ENCODE measurements around the gene CDK14.

CDK14 gene

DNA sequence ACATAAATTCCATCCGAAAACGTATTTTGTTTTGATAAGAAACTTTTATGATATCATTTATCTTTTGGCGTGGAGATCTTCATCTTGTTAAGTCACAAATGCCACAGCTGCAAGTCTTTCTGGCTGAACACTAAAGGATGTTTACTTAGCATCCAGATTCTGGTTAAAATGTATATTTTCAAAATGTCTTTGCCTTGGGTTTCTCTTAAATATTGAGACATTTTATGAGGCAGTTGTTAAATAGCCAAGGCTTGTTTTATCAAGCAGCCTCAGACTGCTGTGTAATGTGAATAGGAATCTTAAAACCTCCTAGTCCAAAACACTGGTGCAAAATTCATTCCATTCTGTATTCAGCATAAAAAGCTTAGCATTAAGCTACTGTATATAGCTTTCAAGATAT, 531.8 kb downstream of the CDK14 start:
- Histone ChIP-seq H3K18ac (ENCODE audit: low read length) (no peak overlapping the region), H3K4me3 (ENCODE audit: low read depth, low read length) (no peak overlapping the region), H4K12ac (ENCODE audit: low read depth, low read length) (no peak overlapping the region), H3K14ac (ENCODE audit: low read length) (no peak overlapping the region), H2AFZ (ENCODE audit: insufficient read depth, low read length, poor library complexity) (no peak overlapping the region), H3K36me3 (ENCODE audit: control insufficient read depth in 1 of 2, insufficient read depth in 2 of 2, low read length in 2 of 2) (no peaks in the 10 kb centered on the region), H3K4me2 (ENCODE audit: low read length) (no peak overlapping the region), H2AK5ac (ENCODE audit: low read length) (no peak overlapping the region), H2BK5ac (ENCODE audit: low read depth, low read length, poor library complexity) (no peak overlapping the region), H3K9ac (ENCODE audit: low read length) (no peak overlapping the region), H2BK12ac (ENCODE audit: low read length) (no peak overlapping the region), H3K4me1 (ENCODE audit: control insufficient read depth in 1 of 2, insufficient read depth in 2 of 2, low read length in 2 of 2) (no peaks in the 10 kb centered on the region), H3K27me3 (ENCODE audit: insufficient read depth, low read length) (no peaks in the 10 kb centered on the region), H2BK120ac (ENCODE audit: insufficient read depth, low read length, poor library complexity) (no peak overlapping the region), H3K9me3 (ENCODE audit: insufficient read depth, low read depth, low read length) (no peaks in the 10 kb centered on the region), H3K23ac (ENCODE audit: low read length) (no peak overlapping the region), H3K79me1 (ENCODE audit: low read length) (no peaks in the 10 kb centered on the region), H3K79me2 (ENCODE audit: control insufficient read depth, insufficient read depth, low read length, poor library complexity) (no peaks in the 10 kb centered on the region), H3K27ac (ENCODE audit: low read depth, low read length) (no peak overlapping the region), H4K91ac (ENCODE audit: low read depth, low read length) (no peak overlapping the region), H3K4ac (ENCODE audit: low read depth, low read length) (no peak overlapping the region), H4K8ac (ENCODE audit: low read depth, low read length) (no peak overlapping the region)
- no peak for DNase-seq
- WGBS (ENCODE audit: extremely low coverage, insufficient coverage, insufficient read length), result no CpG with 5 or more reads among the region's 3 CpGs

- Histone ChIP-seq H3K23ac (ENCODE audit: low read length) (no peak overlapping the region), H3K27me3 (ENCODE audit: insufficient read depth, low read length) (no peaks in the 10 kb centered on the region), H3K36me3 (ENCODE audit: control insufficient read depth in 1 of 2, insufficient read depth in 2 of 2, low read length in 2 of 2) (no peaks in the 10 kb centered on the region), H4K8ac (ENCODE audit: low read depth, low read length) (no peak overlapping the region), H3K14ac (ENCODE audit: low read length) (no peak overlapping the region), H4K12ac (ENCODE audit: low read depth, low read length) (no peak overlapping the region), H3K79me1 (ENCODE audit: low read length) (no peaks in the 10 kb centered on the region), H3K4ac (ENCODE audit: low read depth, low read length) (no peak overlapping the region), H2AK5ac (ENCODE audit: low read length) (no peak overlapping the region), H4K91ac (ENCODE audit: low read depth, low read length) (no peak overlapping the region), H3K79me2 (ENCODE audit: control insufficient read depth, insufficient read depth, low read length, poor library complexity) (no peaks in the 10 kb centered on the region), H3K4me1 (ENCODE audit: control insufficient read depth in 1 of 2, insufficient read depth in 2 of 2, low read length in 2 of 2) (no peaks in the 10 kb centered on the region), H3K4me2 (ENCODE audit: low read length) (no peak overlapping the region), H3K9me3 (ENCODE audit: insufficient read depth, low read depth, low read length) (no peaks in the 10 kb centered on the region), H3K9ac (ENCODE audit: low read length) (no peak overlapping the region), H3K27ac (ENCODE audit: low read depth, low read length) (no peak overlapping the region), H2BK5ac (ENCODE audit: low read depth, low read length, poor library complexity) (no peak overlapping the region), H2BK120ac (ENCODE audit: insufficient read depth, low read length, poor library complexity) (no peak overlapping the region), H3K4me3 (ENCODE audit: low read depth, low read length) (no peak overlapping the region), H2AFZ (ENCODE audit: insufficient read depth, low read length, poor library complexity) (no peak overlapping the region), H3K18ac (ENCODE audit: low read length) (no peak overlapping the region), H2BK12ac (ENCODE audit: low read length) (no peak overlapping the region)
- no peak for DNase-seq
- WGBS (ENCODE audit: extremely low coverage, insufficient coverage, insufficient read length), result no CpG with 5 or more reads among the region's 6 CpGs
Measured at GRCh38 chr7:91128683-91129348, 532.7 kb downstream of the CDK14 start.

GRCh38 chr7:91135300-91135699, 539.2 kb downstream of the CDK14 start:
- no peak overlapping the region for H3K23ac ChIP-seq (ENCODE audit: low read length)
- H3K27ac ChIP-seq (ENCODE audit: low read depth, low read length), result no peak overlapping the region
- WGBS (ENCODE audit: extremely low coverage, insufficient coverage, insufficient read length), result no CpG with 5 or more reads among the region's 3 CpGs
- H3K18ac ChIP-seq (ENCODE audit: low read length), result no peak overlapping the region
- no peaks in the 10 kb centered on the region for H3K27me3 ChIP-seq (ENCODE audit: insufficient read depth, low read length)
- H3K9ac ChIP-seq (ENCODE audit: low read length), result no peak overlapping the region
- no peaks in the 10 kb centered on the region for H3K36me3 ChIP-seq (ENCODE audit: control insufficient read depth in 1 of 2, insufficient read depth in 2 of 2, low read length in 2 of 2)
- no peak for DNase-seq
- H2BK120ac ChIP-seq (ENCODE audit: insufficient read depth, low read length, poor library complexity), result no peak overlapping the region
- no peak overlapping the region for H2AFZ ChIP-seq (ENCODE audit: insufficient read depth, low read length, poor library complexity)
- no peak overlapping the region for H4K91ac ChIP-seq (ENCODE audit: low read depth, low read length)
- H3K79me2 ChIP-seq (ENCODE audit: control insufficient read depth, insufficient read depth, low read length, poor library complexity), result no peaks in the 10 kb centered on the region
- H2BK5ac ChIP-seq (ENCODE audit: low read depth, low read length, poor library complexity), result no peak overlapping the region
- no peak overlapping the region for H2AK5ac ChIP-seq (ENCODE audit: low read length)
- H3K4me1 ChIP-seq (ENCODE audit: control insufficient read depth in 1 of 2, insufficient read depth in 2 of 2, low read length in 2 of 2), result no peaks in the 10 kb centered on the region
- H3K4me3 ChIP-seq (ENCODE audit: low read depth, low read length), result no peak overlapping the region
- no peaks in the 10 kb centered on the region for H3K9me3 ChIP-seq (ENCODE audit: insufficient read depth, low read depth, low read length)
- no peak overlapping the region for H3K14ac ChIP-seq (ENCODE audit: low read length)
- no peak overlapping the region for H3K4me2 ChIP-seq (ENCODE audit: low read length)
- H3K79me1 ChIP-seq (ENCODE audit: low read length), result no peaks in the 10 kb centered on the region
- H4K8ac ChIP-seq (ENCODE audit: low read depth, low read length), result no peak overlapping the region
- H4K12ac ChIP-seq (ENCODE audit: low read depth, low read length), result no peak overlapping the region
- no peak overlapping the region for H3K4ac ChIP-seq (ENCODE audit: low read depth, low read length)
- H2BK12ac ChIP-seq (ENCODE audit: low read length), result no peak overlapping the region

DNA sequence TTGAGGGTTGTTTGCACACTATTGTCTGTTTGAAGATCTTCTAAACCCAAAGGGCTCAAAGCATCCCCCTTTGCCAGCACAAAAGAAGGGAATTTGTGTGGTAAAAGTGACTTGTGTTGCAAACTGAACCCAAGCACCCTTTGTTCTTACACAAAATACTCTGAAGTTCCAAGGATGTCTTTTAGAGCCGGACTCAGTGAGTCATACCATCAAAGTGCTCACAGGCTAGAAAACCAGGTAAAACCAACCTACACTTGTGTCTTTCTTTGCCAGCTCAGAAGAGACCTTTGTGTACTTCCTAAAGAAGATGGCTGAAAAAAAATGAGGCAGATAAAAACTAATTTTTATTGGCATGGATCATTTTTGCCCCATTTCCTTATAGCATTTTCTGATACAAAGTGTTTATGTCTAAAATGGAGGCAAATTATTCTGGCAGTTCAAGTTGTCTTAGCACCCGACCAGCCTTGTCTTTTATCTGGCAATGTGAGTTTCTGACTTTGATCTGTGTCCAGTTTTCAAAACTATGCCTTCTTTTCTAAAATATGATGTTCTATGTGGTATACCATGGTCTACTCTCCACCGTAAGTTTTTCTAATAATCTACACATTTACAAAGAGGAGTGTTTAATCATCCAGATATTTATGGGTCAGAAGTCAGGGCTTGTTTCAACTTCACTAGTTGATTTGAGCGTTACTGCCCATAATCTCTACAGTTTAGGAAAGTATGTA, 539.7 kb downstream of the CDK14 start:
- H3K9me3 ChIP-seq (ENCODE audit: insufficient read depth, low read depth, low read length), result no peaks in the 10 kb centered on the region
- no peak overlapping the region for H3K18ac ChIP-seq (ENCODE audit: low read length)
- H2BK120ac ChIP-seq (ENCODE audit: insufficient read depth, low read length, poor library complexity), result no peak overlapping the region
- H2BK5ac ChIP-seq (ENCODE audit: low read depth, low read length, poor library complexity), result no peak overlapping the region
- no peak overlapping the region for H3K9ac ChIP-seq (ENCODE audit: low read length)
- H3K36me3 ChIP-seq (ENCODE audit: control insufficient read depth in 1 of 2, insufficient read depth in 2 of 2, low read length in 2 of 2), result no peaks in the 10 kb centered on the region
- H3K27me3 ChIP-seq (ENCODE audit: insufficient read depth, low read length), result no peaks in the 10 kb centered on the region
- no peak overlapping the region for H3K23ac ChIP-seq (ENCODE audit: low read length)
- no peak overlapping the region for H2AFZ ChIP-seq (ENCODE audit: insufficient read depth, low read length, poor library complexity)
- no peak overlapping the region for H2AK5ac ChIP-seq (ENCODE audit: low read length)
- no peaks in the 10 kb centered on the region for H3K4me1 ChIP-seq (ENCODE audit: control insufficient read depth in 1 of 2, insufficient read depth in 2 of 2, low read length in 2 of 2)
- no peak overlapping the region for H4K91ac ChIP-seq (ENCODE audit: low read depth, low read length)
- no peak overlapping the region for H4K8ac ChIP-seq (ENCODE audit: low read depth, low read length)
- H3K4me2 ChIP-seq (ENCODE audit: low read length), result no peak overlapping the region
- H3K79me2 ChIP-seq (ENCODE audit: control insufficient read depth, insufficient read depth, low read length, poor library complexity), result no peaks in the 10 kb centered on the region
- no peak overlapping the region for H3K27ac ChIP-seq (ENCODE audit: low read depth, low read length)
- H3K79me1 ChIP-seq (ENCODE audit: low read length), result no peaks in the 10 kb centered on the region
- no peak overlapping the region for H4K12ac ChIP-seq (ENCODE audit: low read depth, low read length)
- no CpG with 5 or more reads among the region's 4 CpGs for WGBS (ENCODE audit: extremely low coverage, insufficient coverage, insufficient read length)
- H3K4me3 ChIP-seq (ENCODE audit: low read depth, low read length), result no peak overlapping the region
- no peak overlapping the region for H3K14ac ChIP-seq (ENCODE audit: low read length)
- no peak for DNase-seq
- no peak overlapping the region for H2BK12ac ChIP-seq (ENCODE audit: low read length)
- no peak overlapping the region for H3K4ac ChIP-seq (ENCODE audit: low read depth, low read length)
